WTC11 (cell line): ENCODE results near the gene OSGEP. TPM values are rescaled to one million over a fixed set of nuclear protein-coding genes. Genes with fewer than 3 reads are reported as not detected.

Source experiments
- ATAC-seq: fragments of 200-7000 bp; cut with Tn5 transposase; 2 replicates; pipeline ENCODE4 v1.10.0; 2021; ENCODE audit warnings: mild to moderate bottlenecking, moderate library complexity
- CTCF ChIA-PET: fragments of 300-600 bp; sonication (Branson Sonifier 250); formaldehyde crosslinking; loops from one replicate; lab custom pipeline; 2021; ENCODE audit warnings: antibody characterized with exemption; lab: Charles Lee
- POLR2A ChIA-PET: fragments of 350-600 bp; sonication (Branson Sonifier 250); formaldehyde crosslinking; loops from one replicate; lab custom pipeline; 2021; ENCODE audit warnings: antibody characterized with exemption; lab: Charles Lee
- DNase-seq: peaks from one replicate; pipeline ENCODE4 v3.0.0; 2021; ENCODE audit warnings: low spot score
- H3K27ac Mint-ChIP-seq: 2 replicates; pipeline ENCODE4 v1.8.0; 2021; ENCODE audit warnings: mixed read lengths
- H3K27me3 Mint-ChIP-seq: 2 replicates; pipeline ENCODE4 v1.8.0; 2021; ENCODE audit warnings: low read depth, mild to moderate bottlenecking, moderate library complexity, mixed read lengths
- H3K36me3 Mint-ChIP-seq: 2 replicates; pipeline ENCODE4 v1.8.0; 2021; ENCODE audit warnings: mixed read lengths
- H3K4me1 Mint-ChIP-seq: 2 replicates; pipeline ENCODE4 v1.8.0; 2022; ENCODE audit warnings: mixed read lengths
- H3K4me3 Mint-ChIP-seq: 2 replicates; pipeline ENCODE4 v1.8.0; 2021; ENCODE audit warnings: mild to moderate bottlenecking, moderate library complexity, mixed read lengths
- H3K9me3 Mint-ChIP-seq: 2 replicates; pipeline ENCODE4 v1.8.0; 2021; ENCODE audit warnings: mixed read lengths
- CBFB ChIP-seq: sonication (generic); formaldehyde crosslinking; IDR thresholded peaks from 2 replicates; pipeline ENCODE4 v1.8.1; 2022; ENCODE audit warnings: mild to moderate bottlenecking, low read depth, missing genetic modification reagents
- CREB1 ChIP-seq: sonication (generic); formaldehyde crosslinking; IDR thresholded peaks from 2 replicates; pipeline ENCODE4 v1.8.0; 2023; ENCODE audit warnings: mild to moderate bottlenecking, missing genetic modification reagents
- ETV6 ChIP-seq: sonication (generic); formaldehyde crosslinking; IDR thresholded peaks from 2 replicates; pipeline ENCODE4 v1.8.1; 2022; ENCODE audit warnings: mild to moderate bottlenecking, missing genetic modification reagents
- FOXP4 ChIP-seq: sonication (generic); formaldehyde crosslinking; IDR thresholded peaks from 2 replicates; pipeline ENCODE4 v1.8.0; 2022; ENCODE audit warnings: mild to moderate bottlenecking, missing genetic modification reagents
- GRHL2 ChIP-seq: fragments of 250-450 bp; sonication (Bioruptor Pico); IDR thresholded peaks from 2 replicates; pipeline ENCODE4 v1.8.0; 2022; ENCODE audit warnings: mild to moderate bottlenecking, moderate library complexity; ENCODE audit not compliant: insufficient replicate concordance, severe bottlenecking
- GTF2I ChIP-seq: fragments of 250-450 bp; sonication (Bioruptor Pico); conservative IDR thresholded peaks from 2 replicates; pipeline ENCODE4 v1.4.0; 2021; ENCODE audit warnings: mild to moderate bottlenecking
- NR1H2 ChIP-seq: sonication (generic); formaldehyde crosslinking; IDR thresholded peaks from 2 replicates; pipeline ENCODE4 v1.9.0; 2021; ENCODE audit warnings: mild to moderate bottlenecking, moderate library complexity, missing genetic modification reagents
- OVOL2 ChIP-seq: fragments of 250-450 bp; sonication (Bioruptor Pico); IDR thresholded peaks from 2 replicates; pipeline ENCODE4 v1.9.0; 2021; ENCODE audit warnings: mild to moderate bottlenecking, borderline replicate concordance
- SMAD4 ChIP-seq: sonication (generic); formaldehyde crosslinking; IDR thresholded peaks from 2 replicates; pipeline ENCODE4 v1.8.0; 2022; ENCODE audit warnings: mild to moderate bottlenecking, missing genetic modification reagents
- TEAD4 ChIP-seq: sonication (generic); formaldehyde crosslinking; IDR thresholded peaks from 2 replicates; pipeline ENCODE4 v1.8.0; 2022; ENCODE audit warnings: mild to moderate bottlenecking, missing genetic modification reagents
- USF1 ChIP-seq: sonication (generic); formaldehyde crosslinking; IDR thresholded peaks from 2 replicates; pipeline ENCODE4 v1.8.0; 2022; ENCODE audit warnings: mild to moderate bottlenecking, missing genetic modification reagents
- ZNF263 ChIP-seq: sonication (generic); formaldehyde crosslinking; IDR thresholded peaks from 2 replicates; pipeline ENCODE4 v1.8.1; 2022; ENCODE audit warnings: low read depth, mild to moderate bottlenecking, moderate library complexity, missing genetic modification reagents
- ZNF416 ChIP-seq: fragments of 250-450 bp; sonication (Bioruptor Pico); IDR thresholded peaks from 2 replicates; pipeline ENCODE4 v1.9.0; 2021; ENCODE audit warnings: mild to moderate bottlenecking, inconsistent platforms
- ZNF671 ChIP-seq: fragments of 250-450 bp; sonication (Bioruptor Pico); IDR thresholded peaks from 2 replicates; pipeline ENCODE4 v1.8.0; 2021; ENCODE audit warnings: mild to moderate bottlenecking
- total RNA-seq: library from RNA; stranded (reverse); gene quantifications from 3 replicates; pipeline ENCODE4 v1.2.3, GENCODE V29; 2021
- TF ChIP-seq, protein P1 (sequence below): sonication (generic); formaldehyde crosslinking; IDR thresholded peaks from 2 replicates; pipeline ENCODE4 v1.8.0; 2022; ENCODE audit warnings: mild to moderate bottlenecking, missing genetic modification reagents

OSGEP gene
- total RNA-seq, 1 experiment from 2014 or later = 40.0 TPM

DNA sequence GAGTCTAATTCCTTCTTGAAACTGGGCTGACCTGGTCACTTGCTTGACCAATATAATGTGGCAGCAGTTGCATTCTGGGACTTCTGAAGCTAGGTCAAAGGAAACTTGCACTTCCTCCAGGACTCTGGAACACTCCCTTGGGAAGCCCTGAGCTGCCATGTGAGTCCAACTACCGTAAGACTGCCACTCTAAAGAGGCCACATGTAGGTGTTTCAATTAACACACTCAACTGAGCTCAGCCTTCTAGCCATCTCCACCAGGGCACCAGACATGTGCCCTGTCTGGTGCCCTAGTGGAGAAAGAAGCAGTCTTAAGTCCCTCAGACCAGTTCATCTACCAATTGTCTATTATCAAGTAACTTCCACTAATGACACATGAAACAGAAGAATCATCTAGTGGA is 35.2 kb downstream of the OSGEP start:
- Mint-ChIP-seq H3K27ac (no peak overlapping the region), H3K9me3 (no peaks in the 10 kb centered on the region), H3K4me1 (peaks cover 25% of the 10 kb centered on the region), H3K36me3 (no peaks in the 10 kb centered on the region), H3K27me3 (no peaks in the 10 kb centered on the region; the same call in 1 of the 2 replicates), H3K4me3 (no peak overlapping the region)
- ATAC-seq (no peak), DNase-seq (no peak)
- POLR2A ChIA-PET = interaction anchor here (1.1 kb wide), 1 partner anchor 76 kb away, joined by 4 read pairs; the partner anchor contains the start of gene PARP2
- no peak for TF ChIP-seq TEAD4
- TF ChIP-seq ETV6 (CRISPR knock-in tag) = no peak
- TF ChIP-seq ZNF671 (CRISPR knock-in tag) = no peak
- no peak for TF ChIP-seq OVOL2 (CRISPR knock-in tag)
- TF ChIP-seq NR1H2 = no peak
- no peak for TF ChIP-seq GRHL2
- CTCF ChIA-PET = no interaction called here

- no peaks in the 10 kb centered on the region for H3K9me3 Mint-ChIP-seq
- TF ChIP-seq ZNF416 (CRISPR knock-in tag) = no peak
- TF ChIP-seq ZNF263 (CRISPR knock-in tag) = no peak
- TF ChIP-seq CREB1 = no peak
- no peaks in the 10 kb centered on the region; the same call in 1 of the 2 replicates for H3K27me3 Mint-ChIP-seq
- ATAC-seq (no peak), DNase-seq (no peak)
- no peaks in the 10 kb centered on the region for H3K36me3 Mint-ChIP-seq
- ChIA-PET POLR2A (interaction anchor here (1.1 kb wide), 1 partner anchor 75 kb away, joined by 4 read pairs; the partner anchor contains the start of gene PARP2), CTCF (no interaction called here)
- no peak overlapping the region for H3K27ac Mint-ChIP-seq
- no peak overlapping the region for H3K4me3 Mint-ChIP-seq
- H3K4me1 Mint-ChIP-seq = peaks cover 29% of the 10 kb centered on the region
Measured at GRCh38 chr14:20418501-20418909, 36.1 kb downstream of the OSGEP start.

- ATAC-seq (no peak), DNase-seq (no peak)
- Mint-ChIP-seq H3K4me3 (no peak overlapping the region), H3K27ac (no peak overlapping the region), H3K27me3 (no peaks in the 10 kb centered on the region; the same call in 1 of the 2 replicates), H3K9me3 (no peaks in the 10 kb centered on the region), H3K36me3 (no peaks in the 10 kb centered on the region), H3K4me1 (peaks cover 21% of the 10 kb centered on the region)
- ChIA-PET POLR2A (interaction anchor here (0.6 kb wide), 1 partner anchor 66 kb away, joined by 4 read pairs; no protein-coding TSS in a partner anchor), CTCF (interaction anchor here (1.0 kb wide), 1 partner anchor 37 kb away, joined by 5 read pairs; the partner anchor contains the start of genes APEX1 and OSGEP)
- TF ChIP-seq OVOL2 (CRISPR knock-in tag) = no peak
- TF ChIP-seq FOXP4 (CRISPR knock-in tag) = no peak
- TF ChIP-seq GTF2I (CRISPR knock-in tag) = no peak
- no peak for TF ChIP-seq CBFB (CRISPR knock-in tag)
- TF ChIP-seq SMAD4 = no peak
- TF ChIP-seq, protein P1, sequence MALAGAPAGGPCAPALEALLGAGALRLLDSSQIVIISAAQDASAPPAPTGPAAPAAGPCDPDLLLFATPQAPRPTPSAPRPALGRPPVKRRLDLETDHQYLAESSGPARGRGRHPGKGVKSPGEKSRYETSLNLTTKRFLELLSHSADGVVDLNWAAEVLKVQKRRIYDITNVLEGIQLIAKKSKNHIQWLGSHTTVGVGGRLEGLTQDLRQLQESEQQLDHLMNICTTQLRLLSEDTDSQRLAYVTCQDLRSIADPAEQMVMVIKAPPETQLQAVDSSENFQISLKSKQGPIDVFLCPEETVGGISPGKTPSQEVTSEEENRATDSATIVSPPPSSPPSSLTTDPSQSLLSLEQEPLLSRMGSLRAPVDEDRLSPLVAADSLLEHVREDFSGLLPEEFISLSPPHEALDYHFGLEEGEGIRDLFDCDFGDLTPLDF = no peak
- TF ChIP-seq USF1 (CRISPR knock-in tag) = no peak
Measured at GRCh38 chr14:20417250-20418186, 37.1 kb downstream of the OSGEP start.
